ENCODE measurements around the gene BCL2. TPM values are rescaled to one million over a fixed set of nuclear protein-coding genes. Genes with fewer than 3 reads are reported as not detected.

Gene BCL2
- total and polyA plus RNA-seq, 9 of the 15 experiments (the other 6 are each of a cell fraction or from before 2014, with no cell fraction given): 0.10 to 1.1 (median 0.65) TPM

- Histone ChIP-seq H3K27ac (ENCODE audit: extremely low read depth, low read depth, low read length) (no peak overlapping the region), H3K36me3 (ENCODE audit: control insufficient read depth, insufficient read depth, low read length) (no peaks in the 10 kb centered on the region), H3K4me1 (replicated peaks in 1 of 2; ENCODE audit: control insufficient read depth in 2 of 2, insufficient read depth in 2 of 2, low read length in 2 of 2) (no peaks in the 10 kb centered on the region), H2AFZ (ENCODE audit: low read depth, low read length) (no peak overlapping the region), H3K9me1 (ENCODE audit: control insufficient read depth, insufficient read depth, low read length) (no peaks in the 10 kb centered on the region), H4K20me1 (replicated peaks; ENCODE audit: control insufficient read depth, insufficient read depth, low read length) (no peaks in the 10 kb centered on the region), H3K9ac (ENCODE audit: insufficient read depth in 1 of 2, low read depth in 2 of 2, low read length in 2 of 2) (no peak overlapping the region), H3K27me3 (ENCODE audit: control insufficient read depth in 2 of 2, insufficient read depth in 2 of 2, low read length in 2 of 2) (peaks cover 0 to 8% of the 10 kb centered on the region in 2 experiments; a peak in 2 of 5 replicates), H3K4me2 (ENCODE audit: insufficient read depth, low read length) (no peak overlapping the region), H3K4me3 (no peak overlapping the region), H3K79me2 (ENCODE audit: control insufficient read depth, insufficient read depth, low read length) (no peaks in the 10 kb centered on the region), H3K9me3 (replicated peaks; ENCODE audit: control insufficient read depth, insufficient read depth, low read depth, low read length) (no peaks in the 10 kb centered on the region)
- no TSS peak for BruUV-seq (replicated peaks)
- no peak for DNase-seq (ENCODE audit: extremely low read depth in 1 of 4, low spot score in 3 of 4)
- intact Hi-C loops (cut with micrococcal nuclease): no loop called here
- ChIA-PET POLR2A (no interaction called here), CTCF (ENCODE audit: low intra/inter-chr PET ratio) (no interaction called here)
- in situ Hi-C loops (cut with MboI): no loop called here
- 0% methylated on average over 7 of the region's 7 CpGs for WGBS (ENCODE audit: insufficient coverage, low coverage, missing lambda C conversion rate)
- ATAC-seq: no peak
- TF ChIP-seq PURB (CRISPR knock-in tag; IDR thresholded peaks at IDR 0.05; ENCODE audit: low read depth): no peak
- no peak for TF ChIP-seq C11orf30 (IDR thresholded peaks at IDR 0.05; ENCODE audit: low read depth)
- TF ChIP-seq NR4A1 (CRISPR knock-in tag; IDR thresholded peaks at IDR 0.05): no peak
- TF ChIP-seq NR4A1 (tag; IDR thresholded peaks at IDR 0.05): no peak
- no peak for TF ChIP-seq CREB3 (tag; conservative IDR thresholded peaks at IDR 0.05; ENCODE audit: low read depth)
- TF ChIP-seq ZNF518B (CRISPR knock-in tag; IDR thresholded peaks at IDR 0.05): no peak
- TF ChIP-seq ARNT (IDR thresholded peaks at IDR 0.05): no peak
- no peak for TF ChIP-seq RBM14 (IDR thresholded peaks at IDR 0.05; ENCODE audit: borderline replicate concordance, insufficient read depth, low read depth, low read length)
- no peak for TF ChIP-seq SMAD2 (IDR thresholded peaks at IDR 0.05; ENCODE audit: low read depth, low read length)
- FAIRE-seq: no peak
Measured at GRCh38 chr18:63290821-63291200, 28.8 kb downstream of the BCL2 start.

Measured in K562 (cell line).